ENCODE data around the gene PRLH.

The PRLH gene

DNA sequence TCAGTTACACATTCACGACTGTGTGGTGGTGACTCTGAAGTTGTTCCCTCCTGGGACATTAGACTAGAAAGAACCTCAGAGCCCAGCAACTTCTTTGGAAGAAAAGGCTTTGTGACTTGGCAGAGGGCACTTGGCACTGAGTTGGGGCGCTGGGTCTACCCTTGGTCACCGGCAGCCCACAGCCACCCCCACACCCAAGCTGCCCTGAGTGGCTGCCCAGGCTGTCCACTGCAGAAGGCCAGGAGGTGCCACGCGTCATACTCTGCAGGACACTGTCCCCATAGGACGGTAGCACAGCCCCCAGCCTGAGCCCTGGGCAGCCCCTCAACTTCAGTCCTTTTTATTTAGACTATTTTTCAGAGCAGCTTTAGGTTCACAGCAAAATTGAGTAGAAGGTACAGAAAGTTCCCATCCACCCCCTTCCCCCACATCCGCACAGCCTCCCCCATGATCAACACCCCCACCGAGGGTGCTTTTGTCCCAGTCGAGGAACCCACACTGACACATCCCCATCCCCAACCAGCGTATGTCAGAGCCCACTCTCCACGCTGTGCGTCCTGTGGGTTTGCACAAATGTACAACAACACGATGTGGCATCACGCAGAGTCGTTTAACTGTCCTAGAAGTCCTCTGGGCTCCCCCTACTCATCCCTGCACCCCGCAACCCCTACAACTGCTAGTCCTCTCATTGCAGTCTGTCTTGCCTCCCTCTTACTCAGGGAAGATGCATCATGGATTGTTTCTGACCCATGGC is 1.1 kb downstream of the PRLH start:
- DNase-seq, result no peak

DNA sequence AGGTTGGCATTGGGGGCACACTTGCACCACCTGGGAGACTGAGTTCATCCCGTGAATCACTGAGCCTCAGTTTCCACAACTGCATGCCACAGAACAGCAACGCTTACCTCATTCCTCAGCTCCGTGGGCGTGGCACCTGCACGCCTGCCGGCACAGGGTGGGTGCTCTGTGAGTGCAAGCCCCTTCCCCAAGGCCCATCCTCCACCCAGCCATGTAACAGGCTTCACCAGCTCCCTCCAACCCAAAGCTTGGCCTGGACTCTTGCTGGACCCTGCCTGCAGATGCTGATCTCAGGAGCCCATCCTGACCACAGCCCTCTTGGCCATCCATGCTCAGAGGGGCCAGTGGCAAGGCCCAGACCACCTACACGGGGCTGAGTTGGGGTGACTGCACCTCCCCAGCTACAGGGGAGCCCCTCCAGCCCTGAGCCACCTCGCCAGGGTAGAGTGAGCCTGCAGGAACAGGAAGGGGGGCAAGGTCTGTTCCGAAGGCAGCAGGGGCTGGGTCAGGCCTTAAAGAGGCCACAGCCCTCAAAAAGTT is 1.8 kb downstream of the PRLH start:
- DNase-seq, result no peak

DNA sequence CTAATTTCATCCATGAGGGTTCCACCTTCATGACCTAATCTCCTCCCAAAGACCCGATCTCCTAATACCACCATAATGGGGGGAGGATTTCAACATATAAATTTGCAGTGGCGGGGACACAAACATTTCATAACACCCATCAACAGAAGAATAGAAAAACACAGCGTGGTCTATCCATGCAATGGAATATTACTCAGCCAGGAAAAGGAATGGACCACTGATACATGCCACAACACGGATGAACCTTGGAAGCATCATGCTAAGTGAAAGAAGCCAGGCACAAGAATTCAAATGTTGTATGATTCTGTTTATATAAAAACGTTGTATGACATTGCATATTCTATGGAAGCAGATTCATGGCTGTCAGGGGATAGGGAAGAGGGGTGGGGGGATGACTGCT is 2.7 kb downstream of the PRLH start:
- no peak for DNase-seq

DNA sequence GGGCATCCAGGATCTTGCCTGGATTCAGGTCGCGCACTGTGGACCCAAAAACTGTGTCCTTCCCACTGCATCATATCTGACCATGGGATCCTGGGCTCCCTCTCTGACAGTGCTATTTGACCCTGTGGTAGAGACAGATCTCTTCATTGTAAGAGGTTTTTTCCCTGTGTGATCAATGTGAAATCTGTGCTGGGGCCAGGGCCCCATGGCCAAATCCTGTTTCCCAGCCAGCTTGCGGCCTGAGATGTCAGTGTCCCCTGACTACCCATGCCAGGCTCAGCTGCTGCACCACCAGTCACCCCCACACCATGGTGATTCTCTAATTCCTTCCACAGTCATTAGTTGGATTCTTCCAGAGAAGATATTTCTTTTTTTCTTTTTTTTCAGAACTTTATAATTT is 3.5 kb downstream of the PRLH start:
- no peak for DNase-seq

DNA sequence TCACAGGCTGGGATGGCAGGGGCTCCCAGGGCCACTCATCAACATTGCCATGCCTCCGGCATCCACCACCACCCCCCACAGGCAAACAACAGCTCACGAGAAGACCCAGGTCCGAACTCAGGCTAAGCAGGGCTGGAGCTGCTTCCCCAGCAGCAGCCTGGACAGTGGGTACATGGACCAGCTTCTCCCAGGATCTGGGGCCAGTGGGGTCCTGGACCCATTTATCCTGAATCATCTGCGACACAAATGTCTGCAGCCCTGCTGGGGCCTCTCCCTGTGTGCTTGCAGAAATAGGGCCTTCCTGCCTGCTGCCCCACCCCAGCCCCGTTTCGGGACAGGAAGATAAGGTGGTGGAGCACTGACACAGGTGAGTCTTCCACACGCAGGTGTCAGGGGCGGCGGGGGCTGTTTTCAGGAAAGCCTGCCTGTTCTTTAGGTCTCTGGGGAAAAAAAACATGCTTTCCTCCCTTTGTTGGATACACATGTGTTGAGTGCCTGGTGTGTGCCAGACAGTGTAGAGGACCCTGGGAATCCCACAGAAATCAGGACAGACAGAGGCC is 4.5 kb downstream of the PRLH start:
- DNase-seq, result no peak

DNA sequence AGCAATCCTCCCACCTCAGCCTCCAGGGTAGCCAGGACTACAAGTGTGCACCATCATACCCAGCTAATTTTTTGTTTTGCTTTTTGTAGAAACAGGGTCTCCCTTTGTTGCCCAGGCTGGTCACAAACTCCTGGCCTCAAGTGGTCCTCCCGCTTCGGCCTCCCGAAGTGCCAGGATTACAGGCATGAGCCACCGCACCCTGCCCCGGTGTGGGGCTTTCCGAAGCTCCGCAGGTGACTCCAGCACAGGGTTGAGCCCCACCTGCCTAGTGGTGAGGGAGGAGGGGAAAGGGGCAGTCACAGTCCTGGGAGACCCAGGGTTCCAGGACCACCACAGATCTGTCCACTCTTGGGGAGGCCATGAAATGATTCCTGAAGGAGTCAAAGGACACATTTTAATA is 5.2 kb downstream of the PRLH start:
- no peak for DNase-seq

DNA sequence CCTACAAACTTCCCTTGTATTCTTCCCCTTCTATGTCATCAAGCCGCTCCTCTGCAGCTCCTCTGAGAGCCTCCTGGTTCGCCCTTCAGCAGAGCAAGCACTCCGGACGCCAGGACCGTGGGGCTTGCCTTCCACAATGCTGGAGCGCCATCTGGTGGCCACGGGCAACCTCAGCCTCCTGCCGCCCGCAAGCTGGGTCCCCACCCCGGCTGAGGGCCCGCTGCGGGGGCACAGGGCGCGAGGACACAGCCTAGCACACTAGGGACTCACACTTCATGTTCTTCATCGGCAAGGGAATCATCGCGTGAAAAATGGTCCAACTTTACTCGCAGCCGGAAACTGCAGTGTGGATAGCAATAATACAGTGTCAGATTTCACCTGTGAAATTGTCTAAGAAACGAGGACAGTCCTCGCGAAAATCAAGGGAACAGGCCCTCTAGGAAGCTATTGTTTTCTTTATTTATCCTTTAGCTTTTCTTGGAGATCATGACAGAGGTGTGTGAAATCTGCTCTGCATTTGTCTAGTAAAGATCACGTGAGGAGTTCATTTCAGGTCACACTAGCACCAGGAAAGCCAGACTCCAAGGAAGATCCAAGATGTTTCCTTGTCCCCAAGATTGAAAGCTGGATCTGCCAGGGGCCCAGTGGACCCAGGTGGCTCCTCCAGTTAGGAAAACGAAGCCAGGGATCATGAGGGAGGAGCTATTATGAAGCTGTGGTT is 5.8 kb downstream of the PRLH start:
- DNase-seq, result peak; percentile 92 to 93

DNA sequence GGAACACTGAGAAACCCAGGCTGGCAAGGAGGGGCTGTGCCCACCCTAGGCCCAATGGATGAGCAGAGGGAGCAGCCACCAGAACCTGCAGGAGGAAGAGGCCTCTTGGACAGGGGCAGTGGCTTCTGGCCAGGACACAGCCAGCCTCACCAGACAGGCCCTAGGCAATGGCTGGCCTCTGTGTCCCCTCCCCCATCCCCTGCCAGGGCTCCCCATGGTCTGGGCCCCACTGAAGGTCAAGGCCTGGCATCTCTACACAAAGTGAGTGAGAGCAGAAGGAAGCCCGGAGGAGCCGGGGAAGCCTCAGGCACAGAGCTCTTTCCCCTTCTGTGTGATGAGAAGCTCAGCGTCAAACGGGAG is 6.3 kb downstream of the PRLH start:
- DNase-seq, result no peak

DNA sequence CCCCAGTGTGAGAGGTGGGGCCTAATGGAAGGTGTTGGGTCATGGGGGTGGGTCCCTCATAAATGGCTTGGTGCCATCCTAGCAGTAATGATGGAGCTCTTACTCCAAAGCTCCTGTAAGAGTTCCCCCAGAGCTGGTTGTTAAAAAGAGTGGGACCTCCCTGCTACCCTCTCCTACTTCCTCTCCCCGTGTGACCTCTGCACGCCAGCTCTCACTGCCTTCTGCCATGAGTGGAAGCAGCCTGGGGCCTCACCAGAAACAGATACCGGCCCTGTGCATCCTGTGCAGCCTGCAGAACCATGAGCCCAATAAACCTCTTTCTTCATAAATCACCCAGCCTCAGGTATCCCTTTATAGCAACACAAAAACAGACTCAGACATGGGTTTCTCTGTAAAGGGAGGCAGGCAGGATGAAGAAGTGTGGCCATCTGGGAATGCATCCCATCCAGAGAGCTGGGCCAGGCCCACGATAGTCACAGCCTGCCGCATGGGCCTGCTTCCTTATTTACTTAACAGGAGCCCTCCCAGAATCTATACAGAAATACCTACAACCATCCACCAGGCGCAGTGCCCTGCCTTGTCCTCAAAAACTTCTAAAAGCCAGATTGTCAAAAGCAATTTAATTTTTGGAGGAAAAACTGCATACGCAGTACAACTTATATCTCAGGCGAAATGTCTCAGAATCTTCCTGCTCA is 7.5 kb downstream of the PRLH start:
- no peak for DNase-seq

DNA sequence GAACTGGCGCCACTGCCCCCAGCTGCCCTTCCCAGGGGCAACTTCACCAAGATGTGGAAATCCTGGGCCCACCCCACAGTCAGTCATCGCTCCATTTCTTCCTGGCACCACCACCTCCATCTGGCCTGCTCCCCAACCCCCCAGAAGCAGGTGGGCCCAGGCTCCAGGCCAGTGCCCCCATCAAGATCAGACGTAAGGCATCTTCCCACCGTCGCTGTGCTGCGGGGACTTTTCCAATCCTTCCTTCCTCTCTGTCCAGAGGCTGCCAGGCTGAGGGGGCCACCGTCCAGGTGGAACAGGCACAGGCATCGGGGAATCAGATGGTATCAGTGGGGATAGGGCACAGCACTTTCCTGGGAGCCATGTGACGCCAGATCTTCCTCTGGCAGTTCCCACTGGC is 8.1 kb downstream of the PRLH start:
- DNase-seq, result no peak

DNA sequence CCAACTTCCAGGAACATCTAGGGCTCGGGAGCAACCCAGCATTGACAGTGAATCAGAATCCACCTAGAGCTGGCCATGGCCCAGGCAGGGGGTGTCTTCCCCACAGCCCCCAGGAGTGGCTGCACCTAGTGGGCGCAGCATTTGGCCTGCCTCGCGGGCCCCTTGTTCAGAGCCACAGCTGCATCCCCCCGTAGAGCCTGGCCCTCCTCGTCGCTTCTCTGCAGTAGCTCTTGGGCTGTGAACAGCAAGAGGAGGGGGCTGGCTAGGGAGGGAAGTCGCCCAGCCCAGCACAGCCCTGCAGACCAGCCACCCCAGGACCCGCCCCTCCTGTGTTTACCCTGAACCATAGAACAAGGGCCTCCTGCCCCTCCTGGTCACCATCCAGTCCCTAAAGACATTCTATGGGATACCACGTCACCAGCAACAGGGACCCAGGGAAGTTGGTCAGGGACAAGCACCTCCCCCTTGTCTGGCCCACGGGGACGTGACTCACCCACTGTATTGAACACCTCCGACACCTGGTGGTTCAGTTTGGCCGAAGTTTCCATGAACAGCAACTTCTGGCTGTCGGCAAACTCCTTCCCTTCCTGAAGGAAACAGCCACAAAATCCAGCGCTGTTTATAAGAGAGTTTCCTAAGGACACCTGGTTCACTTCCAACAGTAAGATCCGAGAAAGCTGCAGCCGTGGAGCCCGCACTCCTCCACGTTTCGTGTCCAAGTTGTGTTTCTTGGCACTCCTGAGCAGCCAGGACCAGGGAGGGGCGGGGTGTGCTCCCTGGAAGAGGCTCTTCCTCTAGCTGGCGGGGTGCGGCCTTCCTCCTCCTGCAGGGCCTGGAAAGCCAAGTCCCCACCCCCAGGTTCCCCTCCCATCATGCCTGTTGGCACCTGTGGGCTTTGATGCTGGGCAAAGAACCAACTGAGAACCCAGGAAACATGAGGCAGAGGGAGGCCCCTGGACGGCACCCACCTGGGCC is 8.8 kb downstream of the PRLH start:
- no peak for DNase-seq

DNA sequence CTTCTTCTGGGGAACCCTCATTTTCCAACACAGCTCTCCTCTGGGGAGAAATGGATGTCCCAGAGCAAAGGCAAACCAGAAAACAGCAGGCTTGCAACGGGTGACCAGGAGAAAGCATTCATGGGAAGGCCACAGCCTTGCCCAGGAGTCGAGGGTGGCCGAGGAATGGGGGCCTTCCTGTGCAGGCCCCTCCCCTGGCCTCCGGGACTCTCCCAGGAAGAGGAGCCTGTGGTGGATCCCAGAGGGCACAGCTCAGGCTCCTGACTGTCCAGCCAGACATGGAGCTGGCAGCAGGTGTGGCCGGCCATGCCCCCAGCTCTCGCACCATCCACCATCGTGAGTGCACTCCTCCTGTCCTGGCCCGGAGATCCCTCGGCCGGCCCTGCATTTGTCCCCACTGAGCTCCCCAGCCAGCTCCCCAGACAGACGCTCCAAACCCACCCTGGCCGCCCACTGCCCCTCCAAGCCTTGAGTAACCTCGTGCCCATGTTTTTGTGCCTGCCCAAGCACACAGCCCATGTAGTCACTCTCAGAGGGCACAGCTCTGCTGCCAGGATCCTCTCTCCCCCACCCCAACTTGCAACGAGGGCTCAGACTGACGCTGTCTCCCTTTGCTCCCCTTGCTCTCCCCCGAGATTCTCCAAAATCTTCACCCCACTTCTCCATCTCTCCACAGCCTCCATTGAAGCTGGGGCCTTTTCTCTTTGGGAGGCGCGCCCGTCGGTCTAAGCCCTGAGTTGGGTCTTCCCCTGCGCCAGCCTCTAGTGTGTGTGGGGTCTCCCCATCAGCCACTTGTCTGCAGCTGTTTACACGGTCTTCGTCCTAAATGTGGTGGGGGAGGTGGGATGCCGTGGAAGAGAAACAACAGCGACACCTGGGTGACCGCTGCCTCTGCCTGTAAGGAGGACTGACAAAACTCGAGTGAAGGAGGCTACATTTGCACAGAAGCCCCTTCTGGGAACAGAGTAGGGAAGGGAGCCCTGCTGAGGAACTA is 9.8 kb downstream of the PRLH start:
- DNase-seq, result no peak

DNA sequence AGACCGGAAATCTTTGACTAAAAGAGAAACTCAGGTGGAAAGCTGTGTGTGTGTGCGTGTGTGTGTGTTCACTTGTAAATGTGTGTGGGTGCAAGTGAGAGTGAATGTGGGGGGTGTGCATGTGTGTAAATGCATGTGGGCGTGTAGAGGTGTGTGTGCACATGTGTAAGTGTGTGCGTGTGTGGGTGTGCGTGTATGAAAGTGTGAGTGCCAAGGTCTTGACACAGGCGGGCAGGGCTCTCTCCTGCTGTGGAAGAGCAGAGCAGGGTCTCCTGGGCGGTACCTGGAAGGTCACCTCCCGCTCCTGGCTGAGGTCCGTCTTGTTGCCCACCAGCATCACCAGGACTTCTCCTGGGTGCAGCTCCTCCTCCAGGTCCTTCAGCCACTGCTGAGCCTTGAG is 10.6 kb downstream of the PRLH start:
- no peak for DNase-seq

DNA sequence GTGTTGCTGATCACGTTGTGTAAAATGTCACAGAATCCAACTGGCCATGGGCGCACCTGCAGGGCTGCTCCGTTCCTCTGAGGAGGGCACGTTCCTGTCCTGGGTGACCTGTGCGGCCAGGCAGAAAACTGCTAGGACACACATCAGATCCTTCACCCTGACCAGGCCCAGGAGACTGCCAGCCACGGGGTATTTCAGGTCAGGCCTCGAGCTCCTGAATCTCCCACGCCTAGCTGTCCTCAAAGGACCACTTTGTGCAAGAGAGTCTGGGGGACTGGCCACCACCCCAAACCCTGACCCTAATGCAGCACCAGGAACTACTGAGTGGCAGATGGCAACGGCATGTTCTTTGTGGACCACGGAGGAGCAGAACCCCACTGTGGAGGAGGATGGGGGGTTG is 11.1 kb downstream of the PRLH start:
- no peak for DNase-seq

DNA sequence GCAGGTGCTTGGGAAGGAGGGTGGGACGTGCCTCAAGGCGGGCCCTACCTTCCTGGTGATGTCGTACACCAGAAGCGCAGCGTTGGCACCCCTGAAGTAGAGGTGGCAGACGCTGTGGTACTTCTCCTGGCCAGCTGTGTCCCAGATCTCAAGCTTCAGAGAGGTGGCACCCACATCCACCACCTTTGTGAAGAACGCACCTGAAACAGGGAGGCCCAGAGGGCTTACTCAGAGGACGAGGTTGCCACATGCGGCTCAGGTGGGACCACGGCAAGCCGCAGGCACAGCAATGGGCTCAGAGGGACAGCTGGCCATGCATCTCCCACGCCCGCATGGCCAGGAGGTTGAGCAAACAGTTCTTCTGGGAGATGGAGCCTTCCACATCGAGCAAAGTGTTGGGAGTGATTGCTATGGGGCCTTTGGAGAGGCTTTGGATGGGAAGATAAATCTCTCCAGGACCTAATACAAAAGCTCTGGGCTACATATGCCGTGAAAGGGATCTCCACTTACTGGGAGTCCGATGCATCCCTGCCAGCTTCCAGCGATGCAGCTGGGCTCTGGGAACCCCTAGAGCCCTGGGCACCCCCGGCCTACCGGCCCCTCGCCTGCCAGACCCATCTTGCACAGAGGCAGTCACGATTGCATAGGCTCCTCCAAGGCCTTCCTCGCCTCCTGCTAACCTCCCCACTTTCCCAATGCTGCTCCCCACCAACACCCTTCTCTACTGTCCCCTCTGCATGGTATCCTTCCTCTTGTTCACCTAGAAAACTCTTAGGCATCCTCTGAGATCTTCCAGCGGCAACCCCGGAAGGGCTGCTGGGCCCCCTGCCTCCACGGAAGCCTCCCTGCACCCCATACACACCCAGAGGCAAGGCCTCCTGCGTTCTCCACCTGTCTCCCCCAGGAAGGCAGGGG is 11.8 kb downstream of the PRLH start:
- DNase-seq, result no peak

DNA sequence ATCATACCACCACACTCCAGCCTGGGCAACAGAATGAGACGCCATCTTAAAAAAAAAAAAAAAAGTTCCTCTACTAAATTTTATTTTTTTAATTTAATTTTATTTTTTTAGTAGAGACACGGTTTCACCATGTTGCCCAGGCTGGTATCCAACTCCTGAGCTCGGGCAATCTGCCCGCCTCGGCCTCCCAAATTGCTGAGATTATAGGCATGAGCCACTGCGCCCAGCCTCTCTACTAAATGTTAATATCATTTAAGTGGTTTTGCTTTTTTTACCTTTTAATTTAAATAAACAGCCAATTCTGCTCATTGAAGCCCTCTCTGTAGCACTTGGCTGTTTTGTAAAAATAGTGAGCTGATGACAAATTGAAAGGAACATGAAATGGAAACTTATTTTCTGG is 15.0 kb downstream of the PRLH start:
- DNase-seq, result no peak

DNA sequence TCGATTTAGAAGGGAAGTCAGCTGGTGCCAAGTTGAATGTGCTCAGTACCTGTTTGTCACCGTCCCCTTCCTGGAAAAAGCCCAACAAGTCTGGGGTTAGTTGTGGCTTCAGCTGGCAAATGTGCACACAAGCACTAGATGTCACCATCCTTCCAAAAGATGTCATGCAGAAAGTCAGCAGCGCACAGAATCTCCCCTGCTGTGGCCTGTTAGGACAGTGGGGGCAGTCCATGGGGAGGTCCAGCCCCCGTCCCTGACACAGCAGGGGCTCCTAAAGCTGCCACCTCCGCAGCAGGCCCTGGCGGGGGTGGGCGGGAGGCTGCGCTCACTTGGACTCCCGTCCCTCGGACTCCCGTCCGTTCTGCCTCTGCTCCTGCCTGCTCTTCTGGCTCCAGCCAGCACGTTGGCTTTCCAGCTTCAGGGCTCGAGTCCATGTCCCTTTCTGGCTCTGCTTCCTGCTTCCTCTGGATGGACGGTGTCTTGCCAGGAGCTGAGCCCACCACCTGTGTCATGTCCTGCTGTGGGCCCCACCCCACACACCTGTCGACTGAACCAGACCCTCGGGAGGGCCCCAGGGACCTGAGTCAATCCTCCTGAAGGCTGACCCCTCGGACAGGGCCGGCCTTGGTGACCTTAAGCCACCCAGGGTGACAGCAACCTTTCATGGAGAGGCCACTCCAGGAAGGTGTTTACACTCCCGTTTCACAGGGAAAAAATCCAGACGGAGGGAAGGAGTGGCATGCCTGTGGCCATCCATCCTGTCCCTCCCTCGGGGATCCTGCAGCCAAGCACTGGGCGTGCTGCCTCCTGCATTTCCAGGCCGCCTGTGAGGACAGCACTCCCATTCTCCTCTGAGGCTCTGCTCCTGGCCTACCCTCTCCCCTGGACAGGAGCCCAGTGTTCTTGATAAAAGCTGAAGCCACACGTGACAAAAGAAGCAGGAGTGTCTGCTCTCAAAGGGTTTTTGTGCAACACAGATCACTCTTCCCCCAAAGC is 15.7 kb downstream of the PRLH start:
- DNase-seq, result peak; percentile 56 to 68
